Muscle layer of colon (tissue), 2 donors: ENCODE measurements around the gene ARSI.

Experiments
- H3K27ac ChIP-seq: one replicate; pipeline ENCODE4 v1.7.0; 2013; ENCODE audit warnings: low read depth, mild to moderate bottlenecking, low read length, moderate library complexity
- H3K27me3 ChIP-seq, 2 donors: one replicate each; pipeline ENCODE4 v1.7.0; 2013; ENCODE audit warnings: low read length in 2 of 2, mild to moderate bottlenecking in 2 of 2; ENCODE audit not compliant: insufficient read depth in 2 of 2, control insufficient read depth in 1 of 2
- H3K36me3 ChIP-seq: one replicate; pipeline ENCODE4 v1.7.0; 2013; ENCODE audit warnings: mild to moderate bottlenecking, low read length; ENCODE audit not compliant: insufficient read depth
- H3K4me1 ChIP-seq: one replicate; pipeline ENCODE4 v1.7.0; 2013; ENCODE audit warnings: mild to moderate bottlenecking, low read length; ENCODE audit not compliant: insufficient read depth
- H3K4me3 ChIP-seq, 2 donors: one replicate each; pipeline ENCODE4 v1.7.0; 2013; ENCODE audit warnings: low read length in 2 of 2, low read depth in 1 of 2, mild to moderate bottlenecking in 1 of 2, moderate library complexity in 1 of 2
- H3K9ac ChIP-seq: one replicate; pipeline ENCODE4 v1.7.0; 2013; ENCODE audit warnings: low read length
- H3K9me3 ChIP-seq: one replicate; pipeline ENCODE4 v1.7.0; 2013; ENCODE audit warnings: mild to moderate bottlenecking, low read length
- donor health status: abdominal sarcoma.
- donor health status: Adenocarcinoma of cecum.

The ARSI gene

DNA sequence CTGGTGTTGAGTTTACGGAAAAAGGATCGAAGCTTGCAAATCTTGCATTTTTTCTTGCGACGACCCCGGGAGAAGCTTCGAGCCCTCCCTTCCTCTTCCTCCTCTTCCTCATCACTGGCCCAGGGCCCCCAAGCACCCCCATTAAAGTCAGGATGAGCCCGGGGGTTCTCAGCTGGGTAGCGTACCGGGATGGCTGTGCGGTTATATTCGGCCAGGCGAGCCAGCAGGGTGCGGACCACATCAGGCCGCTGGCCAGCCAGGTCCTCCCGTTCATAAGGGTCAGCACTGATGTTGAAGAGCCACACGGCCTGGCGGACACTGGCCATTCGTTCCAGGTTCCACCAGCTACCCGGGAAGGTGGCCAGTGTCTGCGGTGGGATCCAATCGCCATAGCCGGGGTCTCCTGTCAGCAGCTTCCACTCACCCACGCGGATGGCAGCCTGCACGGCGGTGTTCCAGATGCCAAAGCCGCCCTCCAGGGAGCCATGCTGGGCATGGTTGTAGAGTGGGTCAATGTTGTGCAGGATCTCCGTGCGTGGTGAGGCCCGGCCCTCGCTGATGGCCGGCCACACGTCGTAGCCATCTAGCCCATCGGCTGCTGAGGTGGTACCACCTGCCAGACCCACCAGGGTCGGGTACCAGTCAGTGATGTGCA is 5.3 kb downstream of the ARSI start:
- peaks cover 28% of the 10 kb centered on the region for H3K4me1 ChIP-seq

DNA sequence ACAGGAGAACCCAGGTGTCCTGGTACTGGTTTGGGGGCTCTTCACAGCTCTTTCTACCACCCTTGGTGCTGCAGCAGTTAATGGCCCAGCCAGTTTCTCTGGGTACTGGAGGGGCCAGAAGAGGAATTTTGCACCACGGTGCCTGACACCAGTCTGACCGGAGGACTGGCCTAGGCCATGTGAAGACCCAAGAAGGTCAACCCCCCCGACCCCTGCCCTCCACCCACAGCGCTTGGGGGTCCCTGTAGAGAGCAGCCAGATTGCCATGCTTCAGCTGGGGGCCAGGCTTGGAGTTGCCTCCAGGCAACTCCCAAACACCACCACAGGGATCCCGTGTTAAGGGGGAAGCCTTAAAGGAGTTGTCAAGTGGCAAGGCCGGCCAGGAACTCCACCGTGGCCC is 6.2 kb downstream of the ARSI start:
- Histone ChIP-seq H3K27me3 (peaks cover 0 to 5% of the 10 kb centered on the region in 2 donors), H3K9ac (no peak overlapping the region), H3K27ac (no peak overlapping the region), H3K4me1 (peaks cover 23% of the 10 kb centered on the region), H3K9me3 (no peaks in the 10 kb centered on the region), H3K36me3 (no peaks in the 10 kb centered on the region), H3K4me3 (no peak overlapping the region)

More for the DNA sequence above, 5.3 kb downstream of the ARSI start:
- Histone ChIP-seq H3K36me3 (no peaks in the 10 kb centered on the region), H3K9ac (no peak overlapping the region), H3K4me3 (no peak overlapping the region), H3K27ac (no peak overlapping the region), H3K9me3 (no peaks in the 10 kb centered on the region), H3K27me3 (peaks cover 0 to 6% of the 10 kb centered on the region in 2 donors)

DNA sequence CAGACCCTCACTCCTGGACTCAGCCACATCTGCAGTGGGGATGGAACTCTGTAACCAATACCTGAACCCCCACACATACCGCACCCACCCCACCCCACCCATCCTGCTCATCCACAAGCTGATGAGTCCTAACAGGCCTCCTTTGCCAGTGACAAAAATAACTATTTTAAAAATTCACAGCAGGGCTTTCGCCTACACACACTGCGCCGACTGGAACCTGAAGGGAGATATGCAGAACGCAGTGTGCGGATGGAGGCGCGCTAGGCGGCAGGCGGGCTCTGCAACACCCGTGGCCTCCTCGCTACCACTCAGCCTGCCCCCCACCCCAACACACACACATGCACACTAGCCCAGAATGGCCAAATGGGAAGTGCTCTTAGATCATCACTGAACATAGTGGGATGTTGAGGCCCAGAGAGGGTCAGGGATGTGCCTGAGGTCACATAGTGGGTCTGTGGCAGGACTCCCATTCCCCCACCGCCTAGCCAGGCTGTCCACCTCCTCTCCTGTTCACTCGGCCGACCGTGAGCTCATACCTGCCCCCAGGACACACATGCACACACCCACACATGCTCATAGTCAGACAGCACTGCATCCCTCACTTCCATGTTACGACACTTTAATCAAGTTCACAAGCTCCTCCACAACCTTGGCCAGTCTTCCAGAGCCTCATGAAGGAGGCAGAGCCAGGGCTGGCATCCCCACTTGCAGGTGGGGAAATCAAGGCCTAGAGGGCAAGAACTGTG is 6.8 kb downstream of the ARSI start:
- no peak overlapping the region for H3K9ac ChIP-seq
- peaks cover 23% of the 10 kb centered on the region for H3K4me1 ChIP-seq

DNA sequence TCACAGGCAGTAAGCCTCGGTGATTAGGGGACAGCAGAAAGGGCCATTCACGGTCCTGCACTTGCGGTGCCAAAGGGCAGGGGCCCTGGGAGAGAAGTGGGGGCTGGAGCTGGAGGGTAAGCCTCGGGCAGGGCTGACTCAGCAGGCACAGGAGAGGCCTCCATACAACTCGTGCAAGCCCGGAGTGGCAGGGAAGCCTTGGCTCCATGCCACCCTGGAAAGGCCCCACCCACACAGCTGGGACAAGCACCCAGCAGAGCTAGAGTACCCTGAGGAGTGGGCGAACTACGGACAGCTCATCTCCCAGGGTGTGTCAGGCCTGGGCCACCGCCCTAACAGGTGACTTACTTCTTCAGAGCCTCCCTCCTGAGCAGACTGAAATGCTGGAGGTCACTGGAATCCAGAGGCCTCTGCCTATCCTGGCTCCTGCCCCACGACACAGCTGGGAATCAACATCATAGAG is 7.5 kb downstream of the ARSI start:
- Histone ChIP-seq H3K27me3 (peaks cover 0 to 8% of the 10 kb centered on the region in 2 donors), H3K4me3 (no peak overlapping the region), H3K27ac (no peak overlapping the region), H3K36me3 (no peaks in the 10 kb centered on the region), H3K9me3 (no peaks in the 10 kb centered on the region), H3K4me1 (peaks cover 19% of the 10 kb centered on the region), H3K9ac (no peak overlapping the region)

More for the DNA sequence above, 6.8 kb downstream of the ARSI start:
- Histone ChIP-seq H3K4me3 (no peak overlapping the region), H3K9me3 (no peaks in the 10 kb centered on the region), H3K27ac (no peak overlapping the region), H3K27me3 (peaks cover 0 to 8% of the 10 kb centered on the region in 2 donors), H3K36me3 (no peaks in the 10 kb centered on the region)

DNA sequence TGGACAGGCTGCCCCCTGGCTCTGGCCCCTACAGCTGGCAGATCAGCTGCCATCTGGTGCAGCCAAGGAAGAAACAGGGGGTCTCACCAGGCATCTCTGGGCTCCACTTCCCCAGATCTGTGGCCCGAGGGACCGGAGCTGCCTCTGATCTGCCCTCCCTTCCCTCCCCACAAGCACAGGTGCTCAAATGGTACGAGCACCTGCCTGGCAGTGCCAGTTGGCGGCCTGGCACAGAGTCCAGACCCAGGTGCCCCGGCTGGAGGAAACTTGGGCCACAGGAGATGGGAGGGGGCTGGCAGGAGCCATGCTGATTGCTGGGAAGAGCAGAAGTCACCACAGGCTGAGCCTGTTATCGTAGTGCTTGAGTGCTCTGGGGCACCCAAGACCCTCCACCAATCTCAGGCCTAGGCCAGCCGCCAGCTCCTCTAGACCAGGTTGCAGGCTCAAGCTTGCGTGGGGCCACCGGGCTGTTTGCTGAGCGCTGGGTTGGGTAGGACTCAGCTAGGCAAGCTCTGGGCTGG is 8.1 kb downstream of the ARSI start:
- Histone ChIP-seq H3K4me3 (no peak overlapping the region), H3K36me3 (no peaks in the 10 kb centered on the region), H3K9me3 (no peaks in the 10 kb centered on the region), H3K27me3 (peaks cover 0 to 8% of the 10 kb centered on the region in 2 donors), H3K9ac (no peak overlapping the region), H3K27ac (no peak overlapping the region), H3K4me1 (peaks cover 13% of the 10 kb centered on the region)

DNA sequence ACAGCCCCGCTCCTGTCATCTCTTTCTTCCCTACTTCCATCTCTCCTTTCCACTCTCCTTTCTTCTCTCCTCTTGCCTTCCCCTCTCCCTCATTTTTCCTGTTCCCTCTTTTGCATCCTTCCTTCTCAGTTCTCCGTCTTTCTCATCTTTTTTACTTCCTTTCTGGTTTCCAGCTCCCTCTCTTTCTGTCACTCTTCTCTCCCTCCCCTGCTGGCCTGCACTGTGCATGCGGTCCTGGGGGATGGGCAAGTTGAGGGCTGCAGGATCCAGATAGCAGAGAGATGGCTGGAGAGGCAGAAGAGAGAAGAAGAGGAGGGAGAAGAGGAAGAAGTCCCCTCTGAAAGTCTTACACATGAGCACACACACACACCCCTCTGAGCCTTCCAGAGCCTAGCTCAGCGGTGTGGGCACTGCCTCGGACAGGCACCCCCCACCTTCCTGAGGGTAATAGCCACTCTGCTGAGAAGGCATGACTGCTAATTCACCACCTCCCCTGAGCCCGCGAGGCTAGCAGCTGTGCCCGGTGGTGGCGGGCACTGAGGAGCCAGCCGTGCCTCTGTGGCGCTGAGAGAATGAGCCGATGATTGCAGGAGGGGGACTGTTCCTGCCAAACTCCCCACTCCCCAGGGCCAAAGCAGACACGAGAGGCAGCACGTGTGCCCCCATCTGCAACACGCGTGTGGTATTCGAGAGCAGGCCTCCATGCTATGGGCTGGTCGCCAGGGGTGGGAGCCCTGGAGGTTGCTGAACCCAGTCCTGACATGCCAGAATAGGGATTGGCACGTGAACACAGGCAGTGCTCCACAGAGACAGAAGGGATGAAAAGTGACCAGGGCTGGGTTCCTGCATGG is 9.4 kb downstream of the ARSI start:
- H3K27ac ChIP-seq: no peak overlapping the region
- no peaks in the 10 kb centered on the region for H3K9me3 ChIP-seq
- H3K4me1 ChIP-seq: peaks cover under 1% of the 10 kb centered on the region
- no peak overlapping the region for H3K9ac ChIP-seq
- H3K4me3 ChIP-seq: no peak overlapping the region
- no peaks in the 10 kb centered on the region for H3K36me3 ChIP-seq
- H3K27me3 ChIP-seq: peaks cover 0 to 8% of the 10 kb centered on the region in 2 donors

DNA sequence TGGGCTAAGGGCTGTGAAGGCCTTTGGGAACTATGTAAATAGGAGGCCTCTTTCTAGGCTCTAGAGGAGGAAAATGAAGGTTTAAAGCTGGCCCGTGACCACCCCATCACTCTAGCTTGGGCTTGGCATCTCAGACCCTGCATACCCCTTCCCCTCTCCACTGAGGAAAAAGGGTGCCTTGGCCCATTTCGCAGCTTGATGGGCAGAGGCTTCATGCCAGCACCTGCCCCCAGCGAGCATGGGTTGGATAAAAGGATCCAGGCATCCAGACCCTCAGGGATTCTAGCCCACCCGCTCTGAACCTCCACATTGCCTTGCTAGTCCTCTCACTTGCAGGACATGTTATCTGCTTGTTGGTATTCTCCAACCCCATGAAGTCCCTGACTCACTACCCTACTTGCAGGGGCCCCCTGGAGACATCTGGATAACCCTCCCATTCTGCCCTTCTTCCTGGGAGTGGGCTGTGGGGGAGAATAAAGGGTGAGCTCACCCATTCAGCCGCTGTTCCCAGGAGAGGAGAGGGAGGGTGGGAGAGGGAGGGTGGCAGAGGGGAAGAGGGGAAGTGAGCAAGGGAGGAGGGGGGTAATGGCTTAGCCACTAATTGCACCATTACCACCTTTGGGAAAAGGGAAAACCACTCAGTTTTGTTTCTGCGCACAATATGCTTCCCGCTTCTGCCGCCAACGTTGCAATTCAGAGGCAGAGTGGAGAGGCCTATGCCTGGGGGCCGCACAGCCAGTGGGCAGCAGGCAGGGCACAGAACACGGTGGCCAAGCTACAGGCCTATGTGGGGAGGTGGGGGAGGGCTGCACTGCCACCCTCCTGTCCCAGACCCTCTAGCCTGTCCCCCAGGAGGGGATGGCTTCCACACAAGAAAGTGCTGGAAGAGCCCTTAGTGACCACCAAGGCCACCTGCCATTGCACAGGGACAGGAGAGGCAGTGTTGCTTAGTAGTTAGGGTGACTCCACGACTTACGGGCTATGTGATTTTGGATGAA is 11.0 kb downstream of the ARSI start:
- Histone ChIP-seq H3K9me3 (no peaks in the 10 kb centered on the region), H3K4me1 (no peaks in the 10 kb centered on the region), H3K4me3 (no peak overlapping the region), H3K9ac (no peak overlapping the region), H3K36me3 (no peaks in the 10 kb centered on the region), H3K27ac (no peak overlapping the region), H3K27me3 (peaks cover 0 to 8% of the 10 kb centered on the region in 2 donors)

DNA sequence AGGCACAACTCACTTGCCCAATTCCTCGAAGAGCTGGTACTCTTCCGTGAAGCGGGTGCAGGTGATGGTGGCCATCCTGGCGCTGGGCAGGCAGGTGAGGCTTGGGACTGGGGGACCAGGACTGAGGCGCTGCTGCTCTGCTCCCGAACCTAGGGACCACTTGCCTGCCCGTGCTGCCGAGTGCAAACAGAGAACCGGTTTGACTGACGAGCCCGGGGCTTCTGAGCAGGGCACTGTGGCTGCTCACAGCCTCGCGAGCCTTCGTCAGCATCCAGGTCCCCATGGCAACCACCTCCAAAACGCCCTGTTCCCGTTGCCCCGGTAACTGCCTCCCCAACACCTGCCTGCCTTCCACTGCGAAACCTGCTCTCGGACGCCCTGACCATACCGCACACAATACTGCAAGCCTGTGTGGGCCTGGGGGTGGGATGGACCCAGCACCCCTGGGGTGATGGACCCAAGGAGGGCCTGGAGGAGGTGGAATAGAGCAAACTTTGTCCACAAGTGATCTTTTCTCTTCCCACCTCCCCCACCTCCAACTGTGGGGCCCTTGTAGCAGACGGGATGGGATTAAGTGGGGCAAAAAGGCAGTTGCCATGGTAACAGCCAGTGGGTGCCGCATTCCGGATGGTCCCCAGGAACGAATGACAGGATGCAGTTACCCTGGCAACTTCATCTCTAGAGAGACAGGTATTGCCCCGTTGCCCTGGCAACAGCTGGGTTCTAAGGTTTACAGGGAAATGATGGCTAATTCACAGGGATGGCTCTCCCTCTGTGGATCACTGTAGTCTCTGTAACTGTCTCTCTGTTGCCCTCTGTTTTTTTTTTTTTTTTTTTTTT is 12.9 kb downstream of the ARSI start, which contains the start of gene CAMK2A:
Gene CAMK2A (minus strand): TSS at position 223 of the 840 bp plus-strand sequence. CDS start 148 bp downstream, at position 75.
- Histone ChIP-seq H3K4me1 (no peaks in the 10 kb centered on the region), H3K9me3 (no peaks in the 10 kb centered on the region), H3K36me3 (no peaks in the 10 kb centered on the region), H3K27me3 (peaks cover 0 to 8% of the 10 kb centered on the region in 2 donors), H3K4me3 (no peak within 1 kb of the TSS), H3K9ac (no peak within 1 kb of the TSS), H3K27ac (no peak within 1 kb of the TSS)

DNA sequence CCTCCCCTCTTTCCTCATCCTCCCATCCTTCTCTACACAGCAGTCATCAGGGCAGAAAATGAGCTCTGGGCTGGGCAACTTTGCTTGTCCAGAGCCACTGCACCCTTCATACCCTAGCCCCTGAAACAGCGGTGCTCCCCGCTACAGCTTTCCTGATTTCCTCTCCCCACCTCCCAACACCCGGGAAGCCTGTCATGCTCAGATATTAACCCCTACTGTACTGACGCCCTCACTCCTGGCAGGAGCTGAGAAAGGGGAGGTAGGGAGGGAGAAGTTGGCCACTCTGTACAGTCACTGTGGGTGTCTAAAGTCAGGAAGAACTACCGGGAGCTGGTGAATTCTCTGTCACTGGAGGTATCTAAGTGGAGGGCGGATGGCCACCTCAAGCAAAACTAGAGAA is 13.9 kb downstream of the ARSI start:
- H3K27me3 ChIP-seq: peaks cover 0 to 8% of the 10 kb centered on the region in 2 donors
- no peak overlapping the region for H3K27ac ChIP-seq
- no peaks in the 10 kb centered on the region for H3K4me1 ChIP-seq
- no peaks in the 10 kb centered on the region for H3K36me3 ChIP-seq
- H3K9ac ChIP-seq: no peak overlapping the region
- H3K4me3 ChIP-seq: no peak overlapping the region
- H3K9me3 ChIP-seq: no peaks in the 10 kb centered on the region

DNA sequence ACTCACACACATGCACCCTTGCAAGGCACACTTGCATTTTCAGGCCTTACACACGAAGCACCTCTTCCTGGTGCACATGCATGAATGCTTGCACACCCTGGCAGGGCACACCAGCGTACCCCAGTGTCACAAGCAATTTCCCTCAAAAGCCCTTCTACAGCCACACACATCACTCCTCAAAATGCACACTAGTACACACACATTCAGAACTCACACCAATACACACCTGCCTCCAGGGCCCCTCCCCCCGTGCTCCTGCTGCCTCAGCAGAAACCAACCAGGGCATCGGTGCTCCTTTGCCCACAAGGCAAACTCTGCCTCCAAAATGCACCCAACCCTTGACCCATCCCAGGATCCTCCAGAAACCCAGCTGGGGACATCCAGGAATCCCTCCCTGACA is 14.3 kb downstream of the ARSI start:
- Histone ChIP-seq H3K9ac (no peak overlapping the region), H3K4me1 (no peaks in the 10 kb centered on the region), H3K9me3 (no peaks in the 10 kb centered on the region), H3K4me3 (no peak overlapping the region), H3K27ac (no peak overlapping the region), H3K36me3 (no peaks in the 10 kb centered on the region), H3K27me3 (peaks cover 0 to 8% of the 10 kb centered on the region in 2 donors)
